GM10847 (cell line): Measurements from ENCODE around the gene CRLF1.

Experiments
- POLR2A ChIP-seq: IDR thresholded peaks from 2 replicates; pipeline ENCODE4 v1.6.1; 2011; ENCODE audit not compliant: insufficient read length; ENCODE audit errors: extremely low read depth

Gene CRLF1

GRCh38 chr19:18616023-18616422 is 9.4 kb upstream of the CRLF1 start:
- no peak for TF ChIP-seq POLR2A

DNA sequence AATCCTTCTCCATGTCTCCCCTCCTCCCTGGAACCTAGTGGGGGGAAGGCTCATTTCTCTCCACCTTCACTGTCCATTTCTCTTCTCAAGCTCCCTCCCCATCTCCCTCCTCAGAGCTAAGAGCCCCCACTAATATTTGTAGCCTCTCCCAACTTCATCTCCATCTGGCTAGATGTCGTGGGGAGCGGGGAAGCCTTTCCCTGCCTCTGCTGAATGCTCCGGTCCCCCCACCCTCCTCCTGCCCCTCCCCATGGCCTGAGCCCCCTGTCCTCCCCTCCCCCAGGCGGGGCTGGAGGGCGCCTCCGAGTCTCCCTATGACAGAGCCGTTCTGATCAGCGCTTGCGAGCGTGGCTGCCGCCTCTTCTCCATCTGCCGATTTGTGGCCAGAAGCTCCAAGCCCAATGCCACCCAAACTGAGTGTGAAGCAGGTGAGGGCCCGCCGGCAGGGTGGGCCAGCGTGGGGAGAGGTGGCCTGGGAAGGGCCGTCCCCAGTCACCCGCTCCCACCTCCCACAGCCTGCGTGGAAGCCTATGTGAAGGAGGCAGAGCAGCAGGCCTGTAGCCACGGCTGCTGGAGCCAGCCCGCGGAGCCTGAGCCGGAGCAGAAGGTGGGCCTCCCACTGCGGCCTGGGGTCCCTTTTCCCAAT is 7.1 kb upstream of the CRLF1 start:
- TF ChIP-seq POLR2A, result no peak

- no peak for TF ChIP-seq POLR2A
Observed at GRCh38 chr19:18612772-18613588, 6.4 kb upstream of the CRLF1 start, which contains the start of gene TMEM59L. TMEM59L (plus strand) TSS chr19:18612870; CDS start chr19:18612959, 89 bp downstream.

DNA sequence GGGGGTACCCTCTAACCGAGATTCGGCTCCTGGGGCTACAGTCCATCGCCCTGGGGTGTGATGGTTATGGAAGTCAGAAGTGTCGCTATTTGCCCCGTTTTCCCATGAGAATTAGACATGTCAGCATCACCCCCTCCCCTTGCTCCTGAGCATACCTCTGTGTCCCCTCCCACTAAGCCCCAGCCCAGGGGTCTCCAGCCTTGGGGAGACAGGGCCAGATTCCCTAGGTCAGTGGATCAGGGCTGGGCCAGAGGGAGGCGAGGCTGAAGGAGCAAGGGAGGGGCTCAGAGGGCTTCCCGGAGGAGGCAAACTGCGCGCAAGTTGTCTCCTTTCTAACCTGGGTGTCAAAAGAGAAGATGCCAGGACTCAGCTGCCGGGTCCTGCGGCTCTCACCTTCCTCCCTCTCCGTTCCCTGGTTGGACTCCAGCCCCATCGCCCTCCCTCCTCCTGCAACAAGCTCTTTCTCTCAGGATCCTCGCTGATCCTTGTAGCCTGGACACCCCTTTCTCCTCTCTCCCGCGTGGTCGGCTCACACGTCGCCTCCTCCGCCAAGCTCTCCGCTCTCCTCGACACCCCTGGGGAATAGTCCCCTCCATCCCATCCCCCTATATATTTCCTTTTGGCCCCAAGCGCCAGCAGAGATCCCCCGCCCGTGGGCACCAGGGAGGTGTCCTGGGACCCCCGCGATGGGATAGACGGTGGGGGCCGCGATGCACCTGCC is 5.6 kb upstream of the CRLF1 start:
- no peak for TF ChIP-seq POLR2A

DNA sequence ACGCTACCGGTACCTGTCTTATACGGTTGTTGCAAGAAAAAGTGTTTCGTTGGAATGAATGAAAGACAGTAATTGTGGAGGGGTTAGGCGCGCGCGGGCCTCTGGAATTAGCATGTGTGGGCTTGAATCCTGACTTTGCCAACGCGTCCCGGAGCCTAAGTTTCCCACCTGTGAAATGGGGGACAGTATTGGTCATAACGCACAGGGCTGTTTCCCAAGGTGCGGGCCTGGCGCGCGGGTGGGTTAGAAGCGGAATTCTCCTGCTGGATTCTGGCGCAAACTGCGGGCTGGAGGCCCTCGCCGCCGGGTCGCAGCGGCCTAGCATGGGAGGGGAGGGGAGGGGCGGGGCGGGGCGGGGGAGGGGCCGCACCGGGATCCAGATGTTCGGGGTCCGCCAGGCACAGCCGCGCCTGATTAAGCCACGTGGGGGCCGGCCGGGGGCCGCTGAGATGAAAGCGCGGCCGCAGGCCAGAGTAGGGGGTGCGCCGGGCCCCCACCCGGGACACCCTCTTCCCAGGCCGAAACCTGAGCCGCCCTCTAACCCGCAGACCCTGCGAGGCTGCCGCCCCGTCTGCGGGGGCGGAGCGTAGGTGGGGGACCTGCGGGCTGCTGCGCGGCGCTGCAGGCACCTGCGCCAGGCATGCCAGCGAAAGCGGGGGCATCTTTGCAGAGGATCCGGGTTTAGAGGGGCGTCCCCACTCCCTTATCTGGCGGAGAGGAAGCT is 4.9 kb upstream of the CRLF1 start:
- no peak for TF ChIP-seq POLR2A

- no peak for TF ChIP-seq POLR2A
Observed at GRCh38 chr19:18610556-18611326, 4.1 kb upstream of the CRLF1 start.

- no peak for TF ChIP-seq POLR2A
Observed at GRCh38 chr19:18610245-18610555, 3.6 kb upstream of the CRLF1 start.

GRCh38 chr19:18609717-18610051 is 3.1 kb upstream of the CRLF1 start:
- no peak for TF ChIP-seq POLR2A

- no peak for TF ChIP-seq POLR2A
Observed at GRCh38 chr19:18608805-18609716, 2.5 kb upstream of the CRLF1 start.

DNA sequence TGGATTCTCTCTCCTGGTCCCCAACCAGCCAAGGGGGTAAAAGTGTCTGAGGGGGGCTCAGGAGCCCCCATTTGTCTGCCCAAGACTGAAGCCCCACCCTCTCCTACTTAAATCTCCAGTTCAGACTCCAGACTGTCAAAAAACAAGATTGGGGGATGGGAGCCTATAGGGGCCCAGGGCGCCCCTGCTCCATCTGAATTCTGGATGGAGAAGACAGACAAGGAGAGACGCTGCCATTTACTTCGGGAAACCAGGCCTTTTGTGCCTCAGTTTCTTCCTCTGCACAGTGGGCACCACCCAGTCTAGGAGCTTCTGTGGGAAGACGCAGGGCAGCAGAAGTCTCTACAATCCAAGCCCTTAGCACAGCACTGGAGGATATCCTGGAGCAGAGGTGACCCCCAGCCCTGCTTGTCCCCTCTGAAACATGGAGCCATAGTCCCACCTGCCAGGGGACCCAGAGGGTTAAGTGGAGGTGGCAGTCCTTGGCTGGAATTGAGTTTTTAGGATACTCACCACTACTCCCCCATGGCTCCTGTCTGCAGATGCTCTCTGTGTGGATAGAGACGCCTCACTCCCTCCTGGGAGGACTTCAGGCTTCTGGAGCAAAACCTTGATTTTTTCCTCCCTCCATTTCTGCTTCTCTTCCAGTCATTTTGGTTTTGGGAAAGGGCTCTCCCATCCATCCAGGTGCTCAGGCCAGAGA is 1.7 kb upstream of the CRLF1 start:
- TF ChIP-seq POLR2A, result no peak

DNA sequence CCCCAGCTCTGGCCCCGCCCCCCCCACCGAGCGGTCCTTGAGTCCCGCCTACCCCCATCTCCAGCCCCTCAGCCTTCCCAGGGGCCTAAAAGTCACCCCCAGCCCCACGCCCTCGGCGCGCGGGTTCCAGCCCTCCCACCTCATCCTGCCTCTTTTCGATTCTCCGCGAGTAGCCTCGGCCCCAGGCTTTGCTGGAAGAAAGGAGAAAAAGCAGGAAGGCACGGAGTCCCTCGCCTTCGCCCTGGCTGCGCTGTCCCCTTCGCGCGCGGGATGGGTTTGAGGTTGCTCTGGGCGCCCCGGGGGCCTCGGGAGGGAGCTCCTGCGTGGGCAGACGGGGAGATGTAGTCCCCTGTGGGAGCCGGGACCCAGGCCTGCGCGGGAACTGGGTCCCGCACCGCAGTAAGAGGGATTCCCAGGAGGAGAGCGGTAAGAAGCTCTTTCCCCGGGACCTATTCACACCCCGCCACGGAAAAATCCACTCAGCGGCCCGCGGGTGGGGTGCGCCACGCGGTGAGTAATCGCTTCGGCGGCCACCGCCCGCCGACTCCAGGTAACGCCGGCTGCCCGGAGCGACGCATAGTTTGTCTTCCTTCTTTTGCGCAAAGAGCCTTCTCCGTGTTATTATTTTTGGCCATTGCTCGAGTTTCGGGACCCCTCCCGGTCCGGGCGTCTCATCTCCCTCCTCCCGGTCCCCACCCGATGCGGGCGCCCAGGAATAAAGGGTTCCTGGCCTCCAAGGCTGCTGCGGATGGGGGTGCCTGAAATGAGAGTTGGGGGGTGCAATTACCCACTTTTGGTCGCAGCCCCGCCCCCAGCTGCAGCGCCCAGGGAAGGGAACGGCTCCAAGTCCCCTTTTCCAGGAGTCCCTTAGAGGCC is 865 bp upstream of the CRLF1 start:
- TF ChIP-seq POLR2A, result no peak

DNA sequence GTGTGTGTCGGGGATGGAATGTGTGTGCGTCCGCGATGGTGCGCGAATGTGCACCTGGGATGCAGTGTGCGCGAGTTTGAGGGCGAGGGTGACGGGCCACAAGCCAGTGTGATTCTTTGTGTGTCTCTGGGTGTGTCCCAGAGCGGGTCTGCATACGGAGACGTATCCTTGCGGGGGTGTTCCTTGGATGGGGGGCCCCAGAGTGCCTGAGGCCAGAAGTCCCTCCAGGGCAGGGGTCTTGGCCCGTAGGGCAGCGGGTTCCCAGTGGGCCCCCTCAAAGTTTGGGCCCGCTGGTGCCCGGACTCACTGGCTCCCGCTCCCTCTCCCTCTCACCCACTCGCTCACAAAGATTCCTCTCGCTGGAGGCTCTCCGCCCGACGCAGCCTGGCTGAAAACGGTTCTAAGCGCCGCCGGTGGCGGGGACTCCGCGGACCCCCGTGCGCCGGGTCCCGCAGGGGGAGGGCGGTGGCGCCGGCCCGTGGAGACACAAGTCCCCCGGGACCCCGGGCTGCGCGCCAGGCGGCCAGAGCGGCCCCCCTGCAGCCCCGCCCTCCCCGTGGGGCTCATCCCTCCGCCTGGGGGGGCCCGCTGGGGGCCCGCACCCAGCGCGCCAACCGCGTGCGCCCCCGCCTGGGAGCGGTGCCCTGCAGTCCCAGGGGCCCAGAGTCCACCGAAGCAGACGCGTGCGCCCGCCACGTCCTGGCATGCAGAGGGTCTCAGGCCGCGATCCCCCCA is 886 bp downstream of the CRLF1 start:
- no peak for TF ChIP-seq POLR2A
